Measurements from ENCODE around the gene SPDYE1. TPM values are rescaled to one million over a fixed set of nuclear protein-coding genes. Genes with fewer than 3 reads are reported as not detected.

The SPDYE1 gene
- total RNA-seq, 1 experiment from 2014 or later: not detected

GRCh38 chr7:44050915-44051560, 53.3 kb downstream of the SPDYE1 start:
- DNase-seq: no peak
- peaks cover 70% of the 10 kb centered on the region for H3K36me3 ChIP-seq

DNA sequence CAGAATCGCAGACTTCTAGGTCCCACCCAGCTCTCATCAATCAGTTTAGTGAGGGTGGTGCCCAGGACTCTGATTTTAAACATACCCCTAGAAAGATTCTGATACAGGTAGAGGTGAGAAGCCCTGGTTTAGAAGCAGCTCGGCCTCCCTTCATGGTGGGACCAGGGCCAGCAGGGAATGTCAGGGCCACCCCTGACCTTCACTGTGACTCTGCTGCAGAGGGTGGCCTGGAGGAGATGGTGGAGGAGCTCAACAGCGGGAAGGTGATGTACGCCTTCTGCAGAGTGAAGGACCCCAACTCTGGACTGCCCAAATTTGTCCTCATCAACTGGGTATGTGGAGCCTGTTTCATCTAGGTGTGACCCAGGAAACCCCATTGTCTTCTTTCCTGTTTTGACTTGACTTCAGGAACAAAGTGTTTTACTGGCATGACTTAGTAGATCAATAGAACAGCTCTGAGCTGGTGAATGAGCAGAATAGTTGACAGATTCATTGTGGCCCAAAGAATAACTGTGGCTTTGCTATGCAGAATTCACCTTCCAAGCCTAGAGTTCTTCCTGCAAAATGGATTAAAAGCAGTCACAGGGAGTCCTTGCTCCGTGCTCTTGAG, 54.0 kb downstream of the SPDYE1 start:
- H3K27me3 ChIP-seq: no peaks in the 10 kb centered on the region
- peaks cover 70% of the 10 kb centered on the region for H3K36me3 ChIP-seq
- H3K9me3 ChIP-seq: no peaks in the 10 kb centered on the region
- no peak overlapping the region for H3K4me3 ChIP-seq
- no peak for DNase-seq

More at GRCh38 chr7:44050915-44051560, 53.3 kb downstream of the SPDYE1 start:
- Histone ChIP-seq H3K27me3 (no peaks in the 10 kb centered on the region), H3K4me3 (no peak overlapping the region), H3K9me3 (no peaks in the 10 kb centered on the region)

GRCh38 chr7:44052771-44053365, 55.2 kb downstream of the SPDYE1 start:
- H3K27me3 ChIP-seq: no peaks in the 10 kb centered on the region

GRCh38 chr7:44056681-44057080, 59.0 kb downstream of the SPDYE1 start:
- no peak overlapping the region for H3K4me3 ChIP-seq
- no peak for DNase-seq
- H3K27me3 ChIP-seq: no peaks in the 10 kb centered on the region
- no peaks in the 10 kb centered on the region for H3K9me3 ChIP-seq
- H3K36me3 ChIP-seq: peaks cover 58% of the 10 kb centered on the region

More at GRCh38 chr7:44052771-44053365, 55.2 kb downstream of the SPDYE1 start:
- peaks cover 68% of the 10 kb centered on the region for H3K36me3 ChIP-seq
- H3K4me3 ChIP-seq: no peak overlapping the region
- H3K9me3 ChIP-seq: no peaks in the 10 kb centered on the region
- no peak for DNase-seq

DNA sequence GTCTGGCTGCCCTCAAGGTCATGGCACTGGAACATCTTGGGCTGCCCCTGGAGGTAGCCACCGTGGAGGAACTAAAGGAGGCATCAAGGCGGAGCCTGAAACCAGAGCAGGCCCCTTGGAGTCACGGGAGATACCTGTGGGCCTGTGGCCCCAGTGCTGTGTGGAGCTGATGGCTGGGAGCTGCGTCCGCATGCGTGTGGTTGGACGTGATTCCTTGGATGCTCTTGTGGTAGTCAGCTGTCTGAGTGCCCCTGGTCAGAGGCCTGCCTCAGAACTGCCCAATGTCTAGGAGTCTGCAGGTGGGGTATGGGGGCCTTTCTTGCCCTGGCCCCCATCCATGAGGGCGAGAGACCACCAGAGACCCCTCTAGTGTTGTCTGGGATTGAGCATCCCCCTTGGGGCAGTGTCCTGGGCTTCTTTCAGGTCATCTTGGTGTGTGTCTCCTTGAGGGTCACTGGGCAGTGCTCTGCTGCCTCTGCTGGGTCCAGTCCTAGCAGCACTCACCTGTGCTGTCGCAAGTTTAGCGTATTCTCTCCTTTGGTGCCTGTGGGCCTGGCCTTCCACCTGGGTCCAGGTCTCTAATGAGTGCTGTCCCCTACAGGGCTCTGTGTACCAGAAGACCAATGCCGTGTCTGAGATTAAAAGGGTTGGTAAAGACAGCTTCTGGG, 59.6 kb downstream of the SPDYE1 start:
- Histone ChIP-seq H3K27me3 (no peaks in the 10 kb centered on the region), H3K4me3 (no peak overlapping the region), H3K36me3 (peaks cover 53% of the 10 kb centered on the region), H3K9me3 (no peaks in the 10 kb centered on the region)
- no peak for DNase-seq

DNA sequence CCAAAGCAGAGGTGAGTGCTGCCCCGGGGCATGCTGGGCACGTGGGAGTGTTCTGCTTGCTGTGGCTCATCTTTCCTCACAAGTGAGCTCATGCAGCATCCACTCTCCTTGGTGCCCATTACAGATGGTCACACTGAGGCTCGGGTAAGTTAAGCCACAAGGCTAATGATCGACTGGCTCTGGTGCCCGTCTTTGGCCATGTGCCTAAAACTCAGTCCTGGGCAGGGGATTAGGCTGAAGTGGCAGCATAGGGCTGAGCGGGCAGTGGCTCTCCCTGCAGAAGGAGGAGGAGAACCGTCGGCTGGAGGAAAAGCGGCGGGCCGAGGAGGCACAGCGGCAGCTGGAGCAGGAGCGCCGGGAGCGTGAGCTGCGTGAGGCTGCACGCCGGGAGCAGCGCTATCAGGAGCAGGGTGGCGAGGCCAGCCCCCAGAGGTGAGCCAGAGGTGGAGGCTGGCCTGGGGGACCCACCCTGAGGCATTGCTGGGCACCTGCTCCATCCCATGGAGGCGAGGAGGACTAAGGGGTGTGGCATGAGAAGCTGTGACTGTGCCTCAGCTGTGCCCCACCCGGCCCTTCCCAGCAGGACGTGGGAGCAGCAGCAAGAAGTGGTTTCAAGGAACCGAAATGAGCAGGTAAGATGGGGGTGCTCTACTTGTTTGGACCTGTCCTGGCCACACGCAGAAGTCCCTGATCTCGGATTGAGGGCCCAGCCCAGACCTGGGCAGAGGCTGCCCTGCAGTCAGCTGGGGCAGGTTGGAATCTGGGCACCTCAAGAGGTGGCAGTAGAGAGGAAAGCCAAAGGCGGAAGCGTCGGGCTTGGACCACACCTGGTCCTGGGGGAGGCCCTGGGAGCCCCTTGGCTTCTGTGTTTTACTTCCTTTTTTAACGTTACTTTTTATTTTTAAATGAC, 60.4 kb downstream of the SPDYE1 start:
- no peak for DNase-seq
- peaks cover 52% of the 10 kb centered on the region for H3K36me3 ChIP-seq
- H3K9me3 ChIP-seq: no peaks in the 10 kb centered on the region
- no peaks in the 10 kb centered on the region for H3K27me3 ChIP-seq
- H3K4me3 ChIP-seq: no peak overlapping the region

- no peak overlapping the region for H3K4me3 ChIP-seq
- peaks cover 48% of the 10 kb centered on the region for H3K36me3 ChIP-seq
- no peaks in the 10 kb centered on the region for H3K9me3 ChIP-seq
- H3K27me3 ChIP-seq: no peaks in the 10 kb centered on the region
- DNase-seq: no peak
Observed at GRCh38 chr7:44058759-44059218, 61.1 kb downstream of the SPDYE1 start.

GRCh38 chr7:44059219-44060090, 61.8 kb downstream of the SPDYE1 start:
- no peaks in the 10 kb centered on the region for H3K9me3 ChIP-seq
- no peak for DNase-seq
- no peaks in the 10 kb centered on the region for H3K27me3 ChIP-seq
- H3K36me3 ChIP-seq: peaks cover 41% of the 10 kb centered on the region
- no peak overlapping the region for H3K4me3 ChIP-seq

Other genes starting within 250 kb of the SPDYE1 start
- 40.1 and 42.1 TPM in 2 replicates for gene BLVRA, start 239.2 kb upstream of the SPDYE1 start, total RNA-seq (2014; rRNA removed; shearing (Covaris generic); ENCODE audit: low replicate concordance)
- gene MRPS24, start 128.4 kb upstream of the SPDYE1 start, total RNA-seq (2014; rRNA removed; shearing (Covaris generic); ENCODE audit: low replicate concordance): 107 and 198 TPM in 2 replicates
- gene URGCP, start 91.3 kb upstream of the SPDYE1 start, total RNA-seq (2014; rRNA removed; shearing (Covaris generic); ENCODE audit: low replicate concordance): 38.3 and 41.8 TPM in 2 replicates
- 10.7 and 20.7 TPM in 2 replicates for gene UBE2D4, start 71.5 kb upstream of the SPDYE1 start, total RNA-seq (2014; rRNA removed; shearing (Covaris generic); ENCODE audit: low replicate concordance)
- gene DBNL, start 46.8 kb downstream of the SPDYE1 start, total RNA-seq (2014; rRNA removed; shearing (Covaris generic); ENCODE audit: low replicate concordance): 103 and 166 TPM in 2 replicates
- gene PGAM2, start 67.7 kb downstream of the SPDYE1 start, total RNA-seq (2014; rRNA removed; shearing (Covaris generic); ENCODE audit: low replicate concordance): not detected in 2 replicates
- 9.4 and 10.8 TPM in 2 replicates for gene POLM, start 84.6 kb downstream of the SPDYE1 start, total RNA-seq (2014; rRNA removed; shearing (Covaris generic); ENCODE audit: low replicate concordance)
- 36.8 and 45.8 TPM in 2 replicates for gene AEBP1, start 106.4 kb downstream of the SPDYE1 start, total RNA-seq (2014; rRNA removed; shearing (Covaris generic); ENCODE audit: low replicate concordance)
- 146 and 186 TPM in 2 replicates for gene POLD2, start 125.7 kb downstream of the SPDYE1 start, total RNA-seq (2014; rRNA removed; shearing (Covaris generic); ENCODE audit: low replicate concordance)
- not detected in 2 replicates for gene MYL7, start 143.4 kb downstream of the SPDYE1 start, total RNA-seq (2014; rRNA removed; shearing (Covaris generic); ENCODE audit: low replicate concordance)
- not detected in 2 replicates for gene GCK, start 191.5 kb downstream of the SPDYE1 start, total RNA-seq (2014; rRNA removed; shearing (Covaris generic); ENCODE audit: low replicate concordance)
- 121 and 140 TPM in 2 replicates for gene YKT6, start 203.1 kb downstream of the SPDYE1 start, total RNA-seq (2014; rRNA removed; shearing (Covaris generic); ENCODE audit: low replicate concordance)